ENCODE data around the gene DIDO1. TPM values are rescaled to one million over a fixed set of nuclear protein-coding genes. Genes with fewer than 3 reads are reported as not detected.

Gene DIDO1
- total and polyA plus RNA-seq, 2 of the 13 experiments (the other 11 are each of a cell fraction or from before 2014, with no cell fraction given), result 75.0 to 75.1 TPM

DNA sequence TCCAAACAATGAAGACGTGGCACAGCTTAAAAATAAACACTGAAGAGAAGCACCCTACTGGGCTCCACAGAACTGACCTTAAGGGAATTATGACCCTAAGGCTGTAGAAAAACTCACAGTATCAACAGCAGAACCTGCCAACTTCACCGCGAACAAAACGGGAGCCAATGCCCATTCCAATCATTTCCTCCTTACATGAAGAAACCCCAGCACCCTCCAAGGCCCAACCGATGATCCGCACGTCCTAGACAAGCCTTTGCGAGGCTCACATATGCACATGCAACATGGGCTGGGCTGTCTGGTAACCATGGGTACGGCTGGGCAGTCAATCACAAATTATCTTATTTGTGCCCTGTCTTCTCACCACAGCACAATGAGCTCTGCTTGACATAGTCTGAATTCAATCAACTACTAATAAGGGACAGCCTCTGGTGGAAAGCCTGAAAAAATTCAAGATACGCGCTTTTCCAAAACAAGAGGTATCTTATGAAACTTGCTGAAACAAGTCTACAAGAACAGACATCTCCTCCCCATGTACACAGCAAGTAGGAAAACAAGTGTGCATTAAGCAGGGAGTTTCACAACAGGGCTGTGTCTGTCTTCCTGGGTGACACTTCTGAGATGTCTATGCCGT is 1.7 kb downstream of the DIDO1 start (continued):
- TF ChIP-seq IRX3 (CRISPR knock-in tag; IDR thresholded peaks at IDR 0.05; ENCODE audit: borderline replicate concordance, low read depth) (no peak), RFXAP (CRISPR knock-in tag; IDR thresholded peaks at IDR 0.05; ENCODE audit: borderline replicate concordance) (no peak), RAD51 (IDR thresholded peaks at IDR 0.05; ENCODE audit: borderline replicate concordance) (no peak), ZNF777 (CRISPR knock-in tag; IDR thresholded peaks at IDR 0.05) (no peak), ZNF460 (CRISPR knock-in tag; IDR thresholded peaks at IDR 0.05; ENCODE audit: borderline replicate concordance) (no peak), CHD4 (IDR thresholded peaks at IDR 0.05; ENCODE audit: borderline replicate concordance, low read length) (no peak), JUN (CRISPR knock-in tag; IDR thresholded peaks at IDR 0.05) (no peak), ZC3H4 (CRISPR knock-in tag; IDR thresholded peaks at IDR 0.05; ENCODE audit: borderline replicate concordance) (no peak), KDM3A (CRISPR knock-in tag; IDR thresholded peaks at IDR 0.05; ENCODE audit: low read depth) (no peak), ELF4 (CRISPR knock-in tag; IDR thresholded peaks at IDR 0.05; ENCODE audit: borderline replicate concordance) (0 out of 2 replicates have a peak, but pooled peaks have one; percentile 20), ETV6 (CRISPR knock-in tag; conservative IDR thresholded peaks at IDR 0.05) (no peak), FOXM1 (CRISPR knock-in tag; IDR thresholded peaks at IDR 0.05) (no peak), SOX5 (CRISPR knock-in tag; IDR thresholded peaks at IDR 0.05; ENCODE audit: borderline replicate concordance) (no peak; the same call in 1 of the 2 replicates), ZNF275 (CRISPR knock-in tag; IDR thresholded peaks at IDR 0.05; ENCODE audit: borderline replicate concordance) (0 out of 2 replicates have a peak, but pooled peaks have one; percentile 16), ZNF552 (CRISPR knock-in tag; IDR thresholded peaks at IDR 0.05; ENCODE audit: borderline replicate concordance) (no peak), ZNF574 (CRISPR knock-in tag; IDR thresholded peaks at IDR 0.05) (peak; percentile 65; the same call in 1 of the 2 replicates), ZFY (CRISPR knock-in tag; IDR thresholded peaks at IDR 0.05) (no peak; the same call in 1 of the 2 replicates), ATM (IDR thresholded peaks at IDR 0.05; ENCODE audit: borderline replicate concordance) (no peak), PRPF4 (IDR thresholded peaks at IDR 0.05; ENCODE audit: low read depth, low read length, poor library complexity, severe bottlenecking) (no peak), NR1H2 (CRISPR knock-in tag; IDR thresholded peaks at IDR 0.05; ENCODE audit: borderline replicate concordance, low read depth) (no peak), ZNF639 (CRISPR knock-in tag; conservative IDR thresholded peaks at IDR 0.05) (no peak), SP2 (CRISPR knock-in tag; IDR thresholded peaks at IDR 0.05) (no peak), SAFB2 (CRISPR knock-in tag; IDR thresholded peaks at IDR 0.05; ENCODE audit: borderline replicate concordance, low read depth) (no peak), ZNF709 (CRISPR knock-in tag; IDR thresholded peaks at IDR 0.05) (no peak), SIN3B (IDR thresholded peaks at IDR 0.05; ENCODE audit: low read length) (no peak)
- TF ChIP-seq, protein P1, sequence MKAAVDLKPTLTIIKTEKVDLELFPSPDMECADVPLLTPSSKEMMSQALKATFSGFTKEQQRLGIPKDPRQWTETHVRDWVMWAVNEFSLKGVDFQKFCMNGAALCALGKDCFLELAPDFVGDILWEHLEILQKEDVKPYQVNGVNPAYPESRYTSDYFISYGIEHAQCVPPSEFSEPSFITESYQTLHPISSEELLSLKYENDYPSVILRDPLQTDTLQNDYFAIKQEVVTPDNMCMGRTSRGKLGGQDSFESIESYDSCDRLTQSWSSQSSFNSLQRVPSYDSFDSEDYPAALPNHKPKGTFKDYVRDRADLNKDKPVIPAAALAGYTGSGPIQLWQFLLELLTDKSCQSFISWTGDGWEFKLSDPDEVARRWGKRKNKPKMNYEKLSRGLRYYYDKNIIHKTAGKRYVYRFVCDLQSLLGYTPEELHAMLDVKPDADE (CRISPR knock-in tag; IDR thresholded peaks at IDR 0.05), result no peak

Data from HepG2 (cell line).